Measurements from ENCODE around the gene PIKFYVE.
"Not testable (repeated sequence)": the region's sequence is repeated elsewhere in the genome, so short reads cannot be mapped to it uniquely, and the experiment has no call there.

PIKFYVE gene

GRCh38 chr2:208363485-208363884, 97.4 kb downstream of the PIKFYVE start:
- H3K4me3 ChIP-seq (ENCODE audit: low read length) = no peak overlapping the region
- H3K9ac ChIP-seq (ENCODE audit: low read depth, low read length) = no peak overlapping the region
- H3K4me1 ChIP-seq (ENCODE audit: insufficient read depth, low read length) = no peaks in the 10 kb centered on the region
- WGBS = 89% methylated on average over 2 of the region's 2 CpGs
- H3K27me3 ChIP-seq (ENCODE audit: insufficient read depth, low read length) = no peaks in the 10 kb centered on the region
- H3K36me3 ChIP-seq (ENCODE audit: insufficient read depth, low read length) = peaks cover 8% of the 10 kb centered on the region; the same call in 1 of the 2 replicates
- H3K27ac ChIP-seq (ENCODE audit: low read depth, low read length) = no peak overlapping the region
- H3K9me3 ChIP-seq (ENCODE audit: insufficient read depth, low read depth, low read length) = peaks cover 11% of the 10 kb centered on the region

- Histone ChIP-seq H3K9me3 (ENCODE audit: insufficient read depth, low read depth, low read length) (peaks cover 11% of the 10 kb centered on the region), H3K27me3 (ENCODE audit: insufficient read depth, low read length) (no peaks in the 10 kb centered on the region), H3K9ac (ENCODE audit: low read depth, low read length) (no peak overlapping the region), H3K36me3 (ENCODE audit: insufficient read depth, low read length) (no peaks in the 10 kb centered on the region), H3K4me3 (ENCODE audit: low read length) (no peak overlapping the region), H3K4me1 (ENCODE audit: insufficient read depth, low read length) (no peaks in the 10 kb centered on the region), H3K27ac (ENCODE audit: low read depth, low read length) (no peak overlapping the region)
- 98% methylated on average over 4 of the region's 4 CpGs for WGBS
Observed at GRCh38 chr2:208366215-208367127, 100.4 kb downstream of the PIKFYVE start.

GRCh38 chr2:208369091-208369490, 103.0 kb downstream of the PIKFYVE start:
- WGBS = 91% methylated on average over 2 of the region's 2 CpGs

GRCh38 chr2:208370881-208371633, 105.0 kb downstream of the PIKFYVE start:
- no peak overlapping the region for H3K27ac ChIP-seq (ENCODE audit: low read depth, low read length)
- peaks cover 12% of the 10 kb centered on the region for H3K4me1 ChIP-seq (ENCODE audit: insufficient read depth, low read length)
- no peaks in the 10 kb centered on the region for H3K27me3 ChIP-seq (ENCODE audit: insufficient read depth, low read length)
- WGBS = 98% methylated on average over 5 of the region's 8 CpGs
- H3K4me3 ChIP-seq (ENCODE audit: low read length) = no peak overlapping the region
- H3K9me3 ChIP-seq (ENCODE audit: insufficient read depth, low read depth, low read length) = no peaks in the 10 kb centered on the region
- H3K9ac ChIP-seq (ENCODE audit: low read depth, low read length) = no peak overlapping the region
- H3K36me3 ChIP-seq (ENCODE audit: insufficient read depth, low read length) = no peaks in the 10 kb centered on the region

More at GRCh38 chr2:208369091-208369490, 103.0 kb downstream of the PIKFYVE start:
- Histone ChIP-seq H3K27me3 (ENCODE audit: insufficient read depth, low read length) (no peaks in the 10 kb centered on the region), H3K9ac (ENCODE audit: low read depth, low read length) (no peak overlapping the region), H3K9me3 (ENCODE audit: insufficient read depth, low read depth, low read length) (peaks cover 10% of the 10 kb centered on the region), H3K4me1 (ENCODE audit: insufficient read depth, low read length) (no peaks in the 10 kb centered on the region), H3K27ac (ENCODE audit: low read depth, low read length) (no peak overlapping the region), H3K36me3 (ENCODE audit: insufficient read depth, low read length) (no peaks in the 10 kb centered on the region), H3K4me3 (ENCODE audit: low read length) (no peak overlapping the region)

- H3K4me1 ChIP-seq (ENCODE audit: insufficient read depth, low read length) = peaks cover 18% of the 10 kb centered on the region
- 65% methylated on average over 1 of the region's 1 CpG for WGBS
- no peaks in the 10 kb centered on the region for H3K9me3 ChIP-seq (ENCODE audit: insufficient read depth, low read depth, low read length)
- no peak overlapping the region for H3K27ac ChIP-seq (ENCODE audit: low read depth, low read length)
- no peak overlapping the region for H3K4me3 ChIP-seq (ENCODE audit: low read length)
- no peaks in the 10 kb centered on the region for H3K27me3 ChIP-seq (ENCODE audit: insufficient read depth, low read length)
- no peaks in the 10 kb centered on the region for H3K36me3 ChIP-seq (ENCODE audit: insufficient read depth, low read length)
- no peak overlapping the region for H3K9ac ChIP-seq (ENCODE audit: low read depth, low read length)
Observed at GRCh38 chr2:208371634-208371935, 105.5 kb downstream of the PIKFYVE start.

- Histone ChIP-seq H3K36me3 (ENCODE audit: insufficient read depth, low read length) (no peaks in the 10 kb centered on the region), H3K27ac (ENCODE audit: low read depth, low read length) (no peak overlapping the region), H3K4me1 (ENCODE audit: insufficient read depth, low read length) (peaks cover 18% of the 10 kb centered on the region), H3K4me3 (ENCODE audit: low read length) (no peak overlapping the region), H3K9ac (ENCODE audit: low read depth, low read length) (no peak overlapping the region), H3K27me3 (ENCODE audit: insufficient read depth, low read length) (no peaks in the 10 kb centered on the region), H3K9me3 (ENCODE audit: insufficient read depth, low read depth, low read length) (no peaks in the 10 kb centered on the region)
- WGBS = no CpG with 5 or more reads among the region's 2 CpGs
Observed at GRCh38 chr2:208373460-208374089, 107.5 kb downstream of the PIKFYVE start.

- Histone ChIP-seq H3K27ac (ENCODE audit: low read depth, low read length) (peak overlapping the region; percentile 64; the same call in 1 of the 2 replicates), H3K4me1 (ENCODE audit: insufficient read depth, low read length) (peaks cover 18% of the 10 kb centered on the region), H3K9me3 (ENCODE audit: insufficient read depth, low read depth, low read length) (no peaks in the 10 kb centered on the region), H3K27me3 (ENCODE audit: insufficient read depth, low read length) (no peaks in the 10 kb centered on the region), H3K9ac (ENCODE audit: low read depth, low read length) (no peak overlapping the region), H3K4me3 (ENCODE audit: low read length) (no peak overlapping the region), H3K36me3 (ENCODE audit: insufficient read depth, low read length) (no peaks in the 10 kb centered on the region)
- whole genome bisulfite sequencing = 61% methylated on average over 1 of the region's 1 CpG
Observed at GRCh38 chr2:208375491-208376068, 109.5 kb downstream of the PIKFYVE start.

- WGBS = 85% methylated on average over 28 of the region's 40 CpGs
- H3K9ac ChIP-seq (ENCODE audit: low read depth, low read length); H3K27ac ChIP-seq (ENCODE audit: low read depth, low read length); H3K9me3 ChIP-seq (ENCODE audit: insufficient read depth, low read depth, low read length); H3K27me3 ChIP-seq (ENCODE audit: insufficient read depth, low read length); H3K36me3 ChIP-seq (ENCODE audit: insufficient read depth, low read length); H3K4me3 ChIP-seq (ENCODE audit: low read length): not testable (repeated sequence)
- H3K4me1 ChIP-seq (ENCODE audit: insufficient read depth, low read length) = peaks cover 18% of the 10 kb centered on the region
Observed at GRCh38 chr2:208377344-208377860, 111.3 kb downstream of the PIKFYVE start.

- 99% methylated on average over 3 of the region's 3 CpGs for WGBS
- H3K36me3 ChIP-seq (ENCODE audit: insufficient read depth, low read length) = no peaks in the 10 kb centered on the region
- peaks cover 18% of the 10 kb centered on the region for H3K4me1 ChIP-seq (ENCODE audit: insufficient read depth, low read length)
- no peaks in the 10 kb centered on the region for H3K9me3 ChIP-seq (ENCODE audit: insufficient read depth, low read depth, low read length)
- no peak overlapping the region for H3K9ac ChIP-seq (ENCODE audit: low read depth, low read length)
- no peak overlapping the region for H3K27ac ChIP-seq (ENCODE audit: low read depth, low read length)
- H3K4me3 ChIP-seq (ENCODE audit: low read length) = no peak overlapping the region
- no peaks in the 10 kb centered on the region for H3K27me3 ChIP-seq (ENCODE audit: insufficient read depth, low read length)
Observed at GRCh38 chr2:208379192-208379591, 113.1 kb downstream of the PIKFYVE start.

- H3K36me3 ChIP-seq (ENCODE audit: insufficient read depth, low read length) = no peaks in the 10 kb centered on the region
- H3K27ac ChIP-seq (ENCODE audit: low read depth, low read length) = no peak overlapping the region
- no peaks in the 10 kb centered on the region for H3K27me3 ChIP-seq (ENCODE audit: insufficient read depth, low read length)
- H3K4me3 ChIP-seq (ENCODE audit: low read length) = no peak overlapping the region
- H3K4me1 ChIP-seq (ENCODE audit: insufficient read depth, low read length) = no peaks in the 10 kb centered on the region
- 98% methylated on average over 3 of the region's 4 CpGs for WGBS
- no peak overlapping the region for H3K9ac ChIP-seq (ENCODE audit: low read depth, low read length)
- no peaks in the 10 kb centered on the region for H3K9me3 ChIP-seq (ENCODE audit: insufficient read depth, low read depth, low read length)
Observed at GRCh38 chr2:208384637-208385036, 118.6 kb downstream of the PIKFYVE start.

Data from HUES64 (cell line).